IMR-90 (cell line): ENCODE results near the gene SLC38A8. TPM values are rescaled to one million over a fixed set of nuclear protein-coding genes. Genes with fewer than 3 reads are reported as not detected.

Experiments
- ATAC-seq: fragments of 200-7000 bp; cut with Tn5 transposase; 2 replicates; pipeline ENCODE4 v1.9.1; 2020; ENCODE audit warnings: low read depth, mild to moderate bottlenecking, moderate library complexity
- BruUV-seq: library from RNA; stranded (reverse); fragments of 400-500 nt; replicated peaks from 2 replicates; lab custom pipeline; 2021; lab: Mats Ljungman, UMichigan
- CTCF ChIA-PET: fragments of 300-600 bp; formaldehyde crosslinking; extraction: SDS; loops from one replicate; lab custom pipeline; 2021; ENCODE audit warnings: antibody characterized with exemption; lab: Yijun Ruan, JAX
- POLR2A ChIA-PET: fragments of 300-600 bp; sonication (Branson Sonifier 250); formaldehyde crosslinking; loops from one replicate; lab custom pipeline; 2022; ENCODE audit warnings: antibody characterized with exemption; ENCODE audit not compliant: unreplicated experiment; lab: Charles Lee
- DNase-seq: peaks from one replicate; pipeline ENCODE4 v3.0.0; 2013
- H2AFZ ChIP-seq: replicated peaks from 2 replicates; pipeline ENCODE3; 2013; ENCODE audit warnings: low read length, mild to moderate bottlenecking; ENCODE audit not compliant: poor library complexity
- H2AK5ac ChIP-seq: 2 replicates; pipeline ENCODE4 v1.6.1; 2013; ENCODE audit warnings: low read depth, low read length, inconsistent platforms
- H2AK9ac ChIP-seq: replicated peaks from 2 replicates; pipeline ENCODE3; 2013; ENCODE audit warnings: mild to moderate bottlenecking, low read depth, low read length, moderate library complexity; ENCODE audit not compliant: poor library complexity
- H2BK120ac ChIP-seq: 2 replicates; pipeline ENCODE4 v1.6.1; 2013; ENCODE audit warnings: low read depth, low read length, inconsistent platforms
- H2BK15ac ChIP-seq: 3 replicates; pipeline ENCODE4 v1.6.1; 2013; ENCODE audit warnings: low read depth, low read length, inconsistent platforms
- H2BK20ac ChIP-seq: 2 replicates; pipeline ENCODE4 v1.6.1; 2013; ENCODE audit warnings: low read depth, mild to moderate bottlenecking, inconsistent platforms, low read length, moderate library complexity
- H2BK5ac ChIP-seq: 2 replicates; pipeline ENCODE4 v1.6.1; 2013; ENCODE audit warnings: mild to moderate bottlenecking, low read depth, low read length, inconsistent platforms; ENCODE audit not compliant: poor library complexity, severe bottlenecking
- H3K14ac ChIP-seq: replicated peaks from 2 replicates; pipeline ENCODE4 v1.6.1; 2013; ENCODE audit warnings: low read depth, low read length, inconsistent platforms
- H3K18ac ChIP-seq: 2 replicates; pipeline ENCODE4 v1.6.1; 2013; ENCODE audit warnings: low read depth, low read length, control low read depth
- H3K23ac ChIP-seq: 2 replicates; pipeline ENCODE4 v1.6.1; 2013; ENCODE audit warnings: low read depth, low read length, inconsistent platforms
- H3K27ac ChIP-seq: 2 replicates; pipeline ENCODE4 v1.5.1; 2013; ENCODE audit warnings: mild to moderate bottlenecking, control low read depth, low read length; ENCODE audit not compliant: insufficient read depth
- H3K27me3 ChIP-seq: 2 replicates; pipeline ENCODE4 v1.6.1; 2013; ENCODE audit warnings: low read length; ENCODE audit not compliant: control insufficient read depth, insufficient read depth
- H3K36me3 ChIP-seq: 2 replicates; pipeline ENCODE4 v1.6.1; 2013; ENCODE audit warnings: low read length, mixed read lengths; ENCODE audit not compliant: control insufficient read depth, insufficient read depth
- H3K4ac ChIP-seq: 2 replicates; pipeline ENCODE4 v1.6.1; 2013; ENCODE audit warnings: low read depth, low read length, inconsistent platforms
- H3K4me1 ChIP-seq: 2 replicates; pipeline ENCODE4 v1.6.1; 2013; ENCODE audit warnings: low read length, mixed read lengths; ENCODE audit not compliant: control insufficient read depth, insufficient read depth
- H3K4me2 ChIP-seq: 2 replicates; pipeline ENCODE4 v1.6.1; 2013; ENCODE audit warnings: low read depth, mild to moderate bottlenecking, control low read depth, low read length, moderate library complexity
- H3K4me3 ChIP-seq: 2 replicates; pipeline ENCODE4 v1.5.1; 2013; ENCODE audit warnings: low read depth, mild to moderate bottlenecking, control low read depth, low read length, moderate library complexity; ENCODE audit not compliant: insufficient read depth
- H3K56ac ChIP-seq: 2 replicates; pipeline ENCODE4 v1.6.1; 2013; ENCODE audit warnings: low read length, inconsistent platforms; ENCODE audit not compliant: insufficient read depth; ENCODE audit errors: extremely low read depth
- H3K79me1 ChIP-seq, 2 experiments: 2 replicates each; pipeline ENCODE4 v1.6.1; 2013; ENCODE audit warnings: low read length in 2 of 2, inconsistent platforms in 1 of 2, low read depth in 1 of 2
- H3K9ac ChIP-seq: 2 replicates; pipeline ENCODE4 v1.6.1; 2013; ENCODE audit warnings: low read depth, low read length, control low read depth
- H3K9me1 ChIP-seq: 2 replicates; pipeline ENCODE4 v1.6.1; 2013; ENCODE audit warnings: low read length, inconsistent platforms; ENCODE audit not compliant: insufficient read depth
- H3K9me3 ChIP-seq: 2 replicates; pipeline ENCODE4 v1.6.1; 2013; ENCODE audit warnings: low read length; ENCODE audit not compliant: control insufficient read depth, insufficient read depth
- H4K20me1 ChIP-seq: 2 replicates; pipeline ENCODE4 v1.6.1; 2013; ENCODE audit warnings: low read length, inconsistent platforms; ENCODE audit not compliant: insufficient read depth
- H4K5ac ChIP-seq: 2 replicates; pipeline ENCODE4 v1.6.1; 2013; ENCODE audit warnings: mild to moderate bottlenecking, low read depth, low read length, control low read depth
- H4K8ac ChIP-seq, 2 experiments: 2 replicates each; pipeline ENCODE4 v1.6.1; 2013; ENCODE audit warnings: low read depth in 2 of 2, low read length in 2 of 2, control low read depth in 1 of 2, inconsistent platforms in 1 of 2
- H4K91ac ChIP-seq: 2 replicates; pipeline ENCODE4 v1.6.1; 2013; ENCODE audit warnings: low read depth, low read length, inconsistent platforms; ENCODE audit not compliant: insufficient read depth
- BHLHE40 ChIP-seq: fragments of 150-350 bp; IDR thresholded peaks from 2 replicates; pipeline ENCODE4 v1.6.1; 2016; ENCODE audit warnings: mild to moderate bottlenecking, low read depth, low read length
- CEBPB ChIP-seq: IDR thresholded peaks from 2 replicates; pipeline ENCODE4 v1.6.1; 2012; ENCODE audit warnings: low read depth, low read length, improper control_type of control experiment
- CHD1 ChIP-seq: IDR thresholded peaks from 2 replicates; pipeline ENCODE4 v1.6.1; 2012; ENCODE audit warnings: low read depth, low read length, improper control_type of control experiment
- CTCF ChIP-seq: conservative IDR thresholded peaks from 2 replicates; pipeline ENCODE4 v1.5.1; 2012; ENCODE audit warnings: mild to moderate bottlenecking, low read depth, low read length, improper control_type of control experiment
- ELK1 ChIP-seq: fragments of 150-350 bp; IDR thresholded peaks from 2 replicates; pipeline ENCODE4 v1.6.1; 2016; ENCODE audit warnings: low read depth, mild to moderate bottlenecking, low read length, moderate library complexity, borderline replicate concordance
- FOS ChIP-seq: fragments of 150-350 bp; IDR thresholded peaks from 2 replicates; pipeline ENCODE4 v1.6.1; 2016; ENCODE audit warnings: low read depth, low read length
- MAFK ChIP-seq: IDR thresholded peaks from 2 replicates; pipeline ENCODE4 v1.6.1; 2012; ENCODE audit warnings: low read depth, low read length, improper control_type of control experiment
- MAZ ChIP-seq: IDR thresholded peaks from 2 replicates; pipeline ENCODE4 v1.6.1; 2012; ENCODE audit warnings: low read depth, mild to moderate bottlenecking, low read length, improper control_type of control experiment, moderate library complexity, borderline replicate concordance
- MXI1 ChIP-seq: IDR thresholded peaks from 2 replicates; pipeline ENCODE4 v1.6.1; 2012; ENCODE audit warnings: low read depth, mild to moderate bottlenecking, low read length, moderate library complexity, borderline replicate concordance
- NFE2L2 ChIP-seq: fragments of 150-350 bp; IDR thresholded peaks from 2 replicates; pipeline ENCODE4 v1.6.1; 2016; ENCODE audit warnings: low read depth, mild to moderate bottlenecking, low read length
- POLR2A ChIP-seq: IDR thresholded peaks from 2 replicates; pipeline ENCODE4 v1.6.1; 2012; ENCODE audit warnings: mild to moderate bottlenecking, low read depth, low read length
- RAD21 ChIP-seq: IDR thresholded peaks from 2 replicates; pipeline ENCODE4 v1.6.1; 2012; ENCODE audit warnings: low read length, improper control_type of control experiment
- RCOR1 ChIP-seq: IDR thresholded peaks from 2 replicates; pipeline ENCODE4 v1.6.1; 2012; ENCODE audit warnings: mild to moderate bottlenecking, low read length, improper control_type of control experiment; ENCODE audit not compliant: insufficient replicate concordance
- RFX5 ChIP-seq: IDR thresholded peaks from 2 replicates; pipeline ENCODE4 v1.8.0; 2012; ENCODE audit warnings: low read depth, mild to moderate bottlenecking, low read length, moderate library complexity
- SMC3 ChIP-seq: fragments of 150-350 bp; IDR thresholded peaks from 2 replicates; pipeline ENCODE4 v1.6.1; 2016; ENCODE audit warnings: low read depth, mild to moderate bottlenecking, antibody characterized with exemption, low read length, moderate library complexity
- WGBS, 2 experiments: methylation state at CpG; one replicate each; pipeline versions ENCODE4 v1.1.5 to v1.1.7; 2013; ENCODE audit warnings: missing lambda C conversion rate in 2 of 2; ENCODE audit not compliant: insufficient read length in 1 of 2; ENCODE audit errors: extremely low coverage in 2 of 2; 5-methylcytosine and 5-hydroxymethylcytosine counted together
- dilution Hi-C: fragments of 300-500 bp; cut with HindIII; formaldehyde crosslinking; loops from one replicate; pipeline ENCODE4 v1.14.3; 2018; ENCODE audit warnings: low sequenced_read_pairs; ENCODE audit not compliant: unreplicated experiment
- in situ Hi-C: fragments of 300-500 bp; cut with MboI; formaldehyde crosslinking; loops from 3 replicates; pipeline ENCODE4 v1.14.3; 2019; ENCODE audit warnings: low sequenced_read_pairs, inconsistent platforms, mixed read lengths
- intact Hi-C: fragments of 100-400 bp; cut with micrococcal nuclease; formaldehyde crosslinking; loops from 2 replicates; pipeline ENCODE4 v1.10.0; 2022
- polyA plus RNA-seq, 3 experiments: library from polyadenylated mRNA; depleted of rRNA; stranded (reverse); fragments of >200 nt; gene quantifications; 2 replicates each; pipeline ENCODE4 v1.2.3, GENCODE V29; 2012; ENCODE audit warnings: low replicate concordance in 1 of 3
- total RNA-seq: library from RNA; depleted of rRNA; stranded (reverse); fragments of >200 nt; gene quantifications from 2 replicates; pipeline ENCODE4 v1.2.3, GENCODE V29; 2012
- TF ChIP-seq, protein P1 (sequence below): fragments of 150-350 bp; IDR thresholded peaks from 2 replicates; pipeline ENCODE4 v1.6.1; 2017; ENCODE audit warnings: mild to moderate bottlenecking, antibody characterized with exemption, low read length, low read depth

The SLC38A8 gene
- total and polyA plus RNA-seq, 2 of the 4 experiments (the other 2 are of a cell fraction), result not detected

- in situ Hi-C loops, result loop anchor here (5.0 to 10.0 kb wide), 2 partner anchors 92 to 399 kb away; no protein-coding TSS in a partner anchor
- Histone ChIP-seq H4K5ac (no peak overlapping the region), H3K27me3 (no peaks in the 10 kb centered on the region), H2BK20ac (no peak overlapping the region), H3K9me1 (no peaks in the 10 kb centered on the region), H4K91ac (no peak overlapping the region), H3K4me1 (no peaks in the 10 kb centered on the region), H3K27ac (no peak overlapping the region), H3K4me2 (no peak overlapping the region), H4K20me1 (peaks cover 7% of the 10 kb centered on the region; the same call in 1 of the 2 replicates), H2BK120ac (no peak overlapping the region), H3K4me3 (no peak overlapping the region), H2AFZ (no peak overlapping the region), H3K23ac (no peak overlapping the region), H3K4ac (no peak overlapping the region), H3K9ac (no peak overlapping the region), H3K9me3 (no peaks in the 10 kb centered on the region), H3K14ac (no peak overlapping the region), H2BK5ac (no peak overlapping the region), H3K18ac (no peak overlapping the region), H4K8ac (no peak overlapping the region), H3K79me1 (no peaks in the 10 kb centered on the region; a peak in 2 of 4 replicates), H3K56ac (no peak overlapping the region), H2BK15ac (no peak overlapping the region), H2AK9ac (no peak overlapping the region), H2AK5ac (no peak overlapping the region), H3K36me3 (peaks cover 57% of the 10 kb centered on the region)
- DNase-seq (no peak), ATAC-seq (no peak)
- TF ChIP-seq MAFK, result no peak
- TF ChIP-seq CEBPB, result no peak
- no peak for TF ChIP-seq MAZ
- no peak for TF ChIP-seq RAD21
- no peak for TF ChIP-seq BHLHE40
- TF ChIP-seq MXI1, result no peak
- no peak for TF ChIP-seq ELK1
- no peak for TF ChIP-seq RCOR1
- no peak for TF ChIP-seq SMC3
- TF ChIP-seq POLR2A, result no peak
- TF ChIP-seq CHD1, result no peak
- no peak for TF ChIP-seq RFX5
- TF ChIP-seq, protein P1, sequence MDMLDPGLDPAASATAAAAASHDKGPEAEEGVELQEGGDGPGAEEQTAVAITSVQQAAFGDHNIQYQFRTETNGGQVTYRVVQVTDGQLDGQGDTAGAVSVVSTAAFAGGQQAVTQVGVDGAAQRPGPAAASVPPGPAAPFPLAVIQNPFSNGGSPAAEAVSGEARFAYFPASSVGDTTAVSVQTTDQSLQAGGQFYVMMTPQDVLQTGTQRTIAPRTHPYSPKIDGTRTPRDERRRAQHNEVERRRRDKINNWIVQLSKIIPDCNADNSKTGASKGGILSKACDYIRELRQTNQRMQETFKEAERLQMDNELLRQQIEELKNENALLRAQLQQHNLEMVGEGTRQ, result no peak
- no peak for TF ChIP-seq NFE2L2
- no peak for TF ChIP-seq CTCF
- TF ChIP-seq FOS, result no peak
- WGBS, 2 experiments, result 100% methylated on average over 1 of the region's 6 CpGs; no CpG with 5 or more reads in 1 of the 2 experiments
- ChIA-PET POLR2A (no interaction called here), CTCF (no interaction called here)
- intact Hi-C loops, result no loop called here
- no TSS peak for BruUV-seq
- dilution Hi-C loops, result no loop called here
Observed at GRCh38 chr16:84085773-84086172, 43.2 kb upstream of the SLC38A8 start.
